ENCODE results near the gene COX15. TPM values are rescaled to one million over a fixed set of nuclear protein-coding genes. Genes with fewer than 3 reads are reported as not detected.
A peak's percentile ranks its signal among the peaks of the same experiment; 100 is the strongest.

COX15 gene
- total RNA-seq, 3 donors from 2014 or later (not counting 1 experiment from before 2014, with no cell fraction given) = 17.1 to 27.9 (median 20.3) TPM

GRCh38 chr10:99698504-99699080, 33.3 kb downstream of the COX15 start:
- Histone ChIP-seq H3K4me3 (ENCODE audit: low read length) (no peak overlapping the region), H3K36me3 (ENCODE audit: control insufficient read depth, insufficient read depth, low read length) (peaks cover 33% of the 10 kb centered on the region), H3K27me3 (ENCODE audit: control insufficient read depth, insufficient read depth, low read length) (no peaks in the 10 kb centered on the region), H3K9me3 (ENCODE audit: control insufficient read depth, insufficient read depth, low read length) (no peaks in the 10 kb centered on the region), H3K4me1 (ENCODE audit: control insufficient read depth, insufficient read depth, low read length) (no peaks in the 10 kb centered on the region), H3K27ac (ENCODE audit: low read length) (no peak overlapping the region)
- Mint-ChIP-seq H3K27me3 (ENCODE audit: low read depth in 2 of 2) (no peaks in the 10 kb centered on the region), H3K27ac (no peak overlapping the region), H3K9me3 (no peaks in the 10 kb centered on the region), H3K4me1 (no peaks in the 10 kb centered on the region), H3K4me3 (no peak overlapping the region), H3K36me3 (peaks cover 18% of the 10 kb centered on the region)
- peak in 1 of 2 donors; percentile 15 for DNase-seq
- ATAC-seq = no peak
- TF ChIP-seq, protein P1, sequence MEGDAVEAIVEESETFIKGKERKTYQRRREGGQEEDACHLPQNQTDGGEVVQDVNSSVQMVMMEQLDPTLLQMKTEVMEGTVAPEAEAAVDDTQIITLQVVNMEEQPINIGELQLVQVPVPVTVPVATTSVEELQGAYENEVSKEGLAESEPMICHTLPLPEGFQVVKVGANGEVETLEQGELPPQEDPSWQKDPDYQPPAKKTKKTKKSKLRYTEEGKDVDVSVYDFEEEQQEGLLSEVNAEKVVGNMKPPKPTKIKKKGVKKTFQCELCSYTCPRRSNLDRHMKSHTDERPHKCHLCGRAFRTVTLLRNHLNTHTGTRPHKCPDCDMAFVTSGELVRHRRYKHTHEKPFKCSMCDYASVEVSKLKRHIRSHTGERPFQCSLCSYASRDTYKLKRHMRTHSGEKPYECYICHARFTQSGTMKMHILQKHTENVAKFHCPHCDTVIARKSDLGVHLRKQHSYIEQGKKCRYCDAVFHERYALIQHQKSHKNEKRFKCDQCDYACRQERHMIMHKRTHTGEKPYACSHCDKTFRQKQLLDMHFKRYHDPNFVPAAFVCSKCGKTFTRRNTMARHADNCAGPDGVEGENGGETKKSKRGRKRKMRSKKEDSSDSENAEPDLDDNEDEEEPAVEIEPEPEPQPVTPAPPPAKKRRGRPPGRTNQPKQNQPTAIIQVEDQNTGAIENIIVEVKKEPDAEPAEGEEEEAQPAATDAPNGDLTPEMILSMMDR (IDR thresholded peaks at IDR 0.05) = no peak
- WGBS (ENCODE audit: insufficient coverage) = 94% methylated on average over 8 of the region's 8 CpGs
- intact Hi-C loops (cut with micrococcal nuclease) = no loop called here

DNA sequence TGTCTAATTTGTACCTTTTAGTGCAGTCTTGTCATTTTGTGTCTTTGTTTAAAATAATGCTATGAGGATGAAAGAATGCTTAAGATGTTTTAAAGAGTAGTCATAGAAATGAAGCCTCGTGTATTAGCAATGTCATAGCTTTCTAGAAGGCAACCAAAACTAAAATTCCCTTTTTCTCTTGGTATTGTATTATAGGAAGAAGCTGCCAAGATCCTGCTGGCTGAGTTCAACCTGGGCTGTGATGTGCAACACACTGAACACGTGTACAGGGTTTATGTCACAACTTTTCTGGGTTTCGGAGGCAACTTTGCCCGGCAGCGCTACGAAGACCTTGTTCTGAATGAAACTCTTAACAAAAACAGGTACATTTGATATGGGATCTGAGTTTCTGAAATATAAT, 36.2 kb downstream of the COX15 start:
- H3K4me3 ChIP-seq (ENCODE audit: low read length) = no peak overlapping the region
- no peaks in the 10 kb centered on the region for H3K27me3 ChIP-seq (ENCODE audit: control insufficient read depth, insufficient read depth, low read length)
- ATAC-seq (no peak), DNase-seq (no peak)
- no peaks in the 10 kb centered on the region for H3K9me3 ChIP-seq (ENCODE audit: control insufficient read depth, insufficient read depth, low read length)
- no peak overlapping the region for H3K4me3 Mint-ChIP-seq
- TF ChIP-seq, protein P1 (IDR thresholded peaks at IDR 0.05) = no peak
- peaks cover 16% of the 10 kb centered on the region for H3K36me3 Mint-ChIP-seq
- WGBS (ENCODE audit: insufficient coverage) = 95% methylated on average over 5 of the region's 6 CpGs
- no peaks in the 10 kb centered on the region for H3K27me3 Mint-ChIP-seq (ENCODE audit: low read depth in 2 of 2)
- intact Hi-C loops (cut with micrococcal nuclease) = no loop called here
- no peaks in the 10 kb centered on the region for H3K4me1 Mint-ChIP-seq
- no peaks in the 10 kb centered on the region for H3K4me1 ChIP-seq (ENCODE audit: control insufficient read depth, insufficient read depth, low read length)
- H3K27ac ChIP-seq (ENCODE audit: low read length) = no peak overlapping the region
- no peaks in the 10 kb centered on the region for H3K9me3 Mint-ChIP-seq
- H3K27ac Mint-ChIP-seq = no peak overlapping the region
- H3K36me3 ChIP-seq (ENCODE audit: control insufficient read depth, insufficient read depth, low read length) = peaks cover 38% of the 10 kb centered on the region

DNA sequence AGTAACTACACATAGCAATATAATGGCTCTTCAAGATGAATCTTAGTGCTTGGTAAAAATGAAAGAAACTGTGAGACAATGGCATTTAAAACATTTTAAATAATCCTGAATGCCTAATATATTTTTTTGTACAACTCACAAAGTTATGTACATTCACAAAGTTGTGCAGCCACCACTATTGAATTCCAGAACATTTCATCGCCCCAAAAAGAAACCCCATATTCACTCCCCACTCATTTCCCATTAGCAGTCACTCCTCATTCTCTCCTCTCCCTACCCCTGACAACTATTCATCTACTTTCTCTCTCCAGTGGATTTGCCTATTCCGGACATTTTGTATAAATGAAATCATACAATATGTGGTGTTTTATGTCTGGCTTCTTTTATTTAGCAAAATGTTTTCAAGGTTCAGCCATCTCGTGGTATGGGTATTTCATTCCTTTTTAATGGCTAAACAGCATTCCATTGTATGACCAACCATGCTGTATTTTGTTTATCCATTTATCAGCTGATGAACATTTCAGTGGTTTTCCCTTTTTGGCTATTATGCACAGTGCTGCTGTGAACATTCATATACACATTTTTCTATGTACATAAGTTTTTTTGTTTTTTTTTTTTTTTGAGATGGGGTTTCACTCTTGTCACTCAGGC, 37.9 kb downstream of the COX15 start:
- no peak overlapping the region for H3K4me3 ChIP-seq (ENCODE audit: low read length)
- Mint-ChIP-seq H3K36me3 (peaks cover 5% of the 10 kb centered on the region), H3K27ac (no peak overlapping the region), H3K4me3 (no peak overlapping the region), H3K9me3 (no peaks in the 10 kb centered on the region), H3K4me1 (no peaks in the 10 kb centered on the region), H3K27me3 (ENCODE audit: low read depth in 2 of 2) (no peaks in the 10 kb centered on the region)
- ATAC-seq (no peak), DNase-seq (no peak)
- peaks cover 32% of the 10 kb centered on the region for H3K36me3 ChIP-seq (ENCODE audit: control insufficient read depth, insufficient read depth, low read length)
- no peaks in the 10 kb centered on the region for H3K27me3 ChIP-seq (ENCODE audit: control insufficient read depth, insufficient read depth, low read length)
- 99% methylated on average over 3 of the region's 3 CpGs for WGBS (ENCODE audit: insufficient coverage)
- no peak overlapping the region for H3K27ac ChIP-seq (ENCODE audit: low read length)
- no peaks in the 10 kb centered on the region for H3K4me1 ChIP-seq (ENCODE audit: control insufficient read depth, insufficient read depth, low read length)
- TF ChIP-seq, protein P1 (IDR thresholded peaks at IDR 0.05) = no peak
- intact Hi-C loops (cut with micrococcal nuclease) = no loop called here
- no peaks in the 10 kb centered on the region for H3K9me3 ChIP-seq (ENCODE audit: control insufficient read depth, insufficient read depth, low read length)

DNA sequence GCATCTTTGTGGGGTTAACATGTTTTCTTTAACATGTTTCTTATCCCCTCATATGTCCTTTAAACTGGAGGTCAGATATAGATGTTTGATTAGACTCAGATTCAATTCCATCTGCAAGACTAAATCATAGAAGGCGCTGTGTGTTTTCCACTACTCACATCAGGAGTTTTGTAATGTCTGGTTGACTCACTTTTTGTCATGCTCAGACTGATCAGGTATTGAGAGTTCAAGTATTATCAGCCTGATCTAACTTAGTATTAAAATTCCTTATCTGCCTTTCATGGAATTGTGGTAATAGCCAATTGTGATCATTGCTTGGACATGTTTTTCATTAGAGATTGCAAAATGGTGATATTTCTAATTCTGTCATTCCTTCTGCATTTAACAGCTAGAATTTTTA, 42.5 kb downstream of the COX15 start:
- TF ChIP-seq, protein P1 (IDR thresholded peaks at IDR 0.05) = no peak
- Mint-ChIP-seq H3K27me3 (ENCODE audit: low read depth in 2 of 2) (no peaks in the 10 kb centered on the region), H3K4me3 (no peak overlapping the region), H3K36me3 (no peaks in the 10 kb centered on the region), H3K27ac (no peak overlapping the region), H3K9me3 (no peaks in the 10 kb centered on the region), H3K4me1 (no peaks in the 10 kb centered on the region)
- Histone ChIP-seq H3K27ac (ENCODE audit: low read length) (no peak overlapping the region), H3K27me3 (ENCODE audit: control insufficient read depth, insufficient read depth, low read length) (no peaks in the 10 kb centered on the region), H3K36me3 (ENCODE audit: control insufficient read depth, insufficient read depth, low read length) (peaks cover 13% of the 10 kb centered on the region), H3K4me3 (ENCODE audit: low read length) (no peak overlapping the region), H3K4me1 (ENCODE audit: control insufficient read depth, insufficient read depth, low read length) (no peaks in the 10 kb centered on the region), H3K9me3 (ENCODE audit: control insufficient read depth, insufficient read depth, low read length) (no peaks in the 10 kb centered on the region)
- DNase-seq (no peak), ATAC-seq (no peak)
- WGBS (ENCODE audit: insufficient coverage) = no CpG with 5 or more reads among the region's 1 CpG
- intact Hi-C loops (cut with micrococcal nuclease) = no loop called here
